ENCODE measurements around the gene RCCD1.

GRCh38 chr15:90970274-90970673 lies 15.6 kb downstream of the RCCD1 start:
- no peak for TF ChIP-seq CBFB (CRISPR knock-in tag; IDR thresholded peaks at IDR 0.05; ENCODE audit: low read depth)
- TF ChIP-seq USF2 (CRISPR knock-in tag; IDR thresholded peaks at IDR 0.05) = no peak
- no peak for TF ChIP-seq CTCF (IDR thresholded peaks at IDR 0.05)
- TF ChIP-seq SMAD4 (CRISPR knock-in tag; IDR thresholded peaks at IDR 0.05) = no peak

Data from WTC11 (cell line).